ENCODE data around the gene NAV1.

GRCh38 chr1:201560328-201561194, 21.6 kb downstream of the NAV1 start:
- no peak for TF ChIP-seq NR2F2 (IDR thresholded peaks at IDR 0.05)
- no peak for TF ChIP-seq CTCF (IDR thresholded peaks at IDR 0.05; ENCODE audit: low read depth, low read length, missing input control)
- no peak for TF ChIP-seq ZBTB33 (IDR thresholded peaks at IDR 0.05)
- no peak for TF ChIP-seq REST (IDR thresholded peaks at IDR 0.05)
- TF ChIP-seq SP1 (IDR thresholded peaks at IDR 0.05), result no peak
